ENCODE results near the gene MYO1E.

GRCh38 chr15:59420986-59421618, 48.4 kb upstream of the MYO1E start:
- TF ChIP-seq, protein P1, sequence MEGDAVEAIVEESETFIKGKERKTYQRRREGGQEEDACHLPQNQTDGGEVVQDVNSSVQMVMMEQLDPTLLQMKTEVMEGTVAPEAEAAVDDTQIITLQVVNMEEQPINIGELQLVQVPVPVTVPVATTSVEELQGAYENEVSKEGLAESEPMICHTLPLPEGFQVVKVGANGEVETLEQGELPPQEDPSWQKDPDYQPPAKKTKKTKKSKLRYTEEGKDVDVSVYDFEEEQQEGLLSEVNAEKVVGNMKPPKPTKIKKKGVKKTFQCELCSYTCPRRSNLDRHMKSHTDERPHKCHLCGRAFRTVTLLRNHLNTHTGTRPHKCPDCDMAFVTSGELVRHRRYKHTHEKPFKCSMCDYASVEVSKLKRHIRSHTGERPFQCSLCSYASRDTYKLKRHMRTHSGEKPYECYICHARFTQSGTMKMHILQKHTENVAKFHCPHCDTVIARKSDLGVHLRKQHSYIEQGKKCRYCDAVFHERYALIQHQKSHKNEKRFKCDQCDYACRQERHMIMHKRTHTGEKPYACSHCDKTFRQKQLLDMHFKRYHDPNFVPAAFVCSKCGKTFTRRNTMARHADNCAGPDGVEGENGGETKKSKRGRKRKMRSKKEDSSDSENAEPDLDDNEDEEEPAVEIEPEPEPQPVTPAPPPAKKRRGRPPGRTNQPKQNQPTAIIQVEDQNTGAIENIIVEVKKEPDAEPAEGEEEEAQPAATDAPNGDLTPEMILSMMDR (IDR thresholded peaks at IDR 0.05; ENCODE audit: insufficient read depth, low read length, poor library complexity, severe bottlenecking), result no peak
- no peak for TF ChIP-seq EZH2phosphoT487 (conservative IDR thresholded peaks at IDR 0.05; ENCODE audit: low read length)
